Measurements from ENCODE around the gene CNTNAP2.

- TF ChIP-seq, protein P1, sequence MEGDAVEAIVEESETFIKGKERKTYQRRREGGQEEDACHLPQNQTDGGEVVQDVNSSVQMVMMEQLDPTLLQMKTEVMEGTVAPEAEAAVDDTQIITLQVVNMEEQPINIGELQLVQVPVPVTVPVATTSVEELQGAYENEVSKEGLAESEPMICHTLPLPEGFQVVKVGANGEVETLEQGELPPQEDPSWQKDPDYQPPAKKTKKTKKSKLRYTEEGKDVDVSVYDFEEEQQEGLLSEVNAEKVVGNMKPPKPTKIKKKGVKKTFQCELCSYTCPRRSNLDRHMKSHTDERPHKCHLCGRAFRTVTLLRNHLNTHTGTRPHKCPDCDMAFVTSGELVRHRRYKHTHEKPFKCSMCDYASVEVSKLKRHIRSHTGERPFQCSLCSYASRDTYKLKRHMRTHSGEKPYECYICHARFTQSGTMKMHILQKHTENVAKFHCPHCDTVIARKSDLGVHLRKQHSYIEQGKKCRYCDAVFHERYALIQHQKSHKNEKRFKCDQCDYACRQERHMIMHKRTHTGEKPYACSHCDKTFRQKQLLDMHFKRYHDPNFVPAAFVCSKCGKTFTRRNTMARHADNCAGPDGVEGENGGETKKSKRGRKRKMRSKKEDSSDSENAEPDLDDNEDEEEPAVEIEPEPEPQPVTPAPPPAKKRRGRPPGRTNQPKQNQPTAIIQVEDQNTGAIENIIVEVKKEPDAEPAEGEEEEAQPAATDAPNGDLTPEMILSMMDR (IDR thresholded peaks at IDR 0.05; ENCODE audit: borderline replicate concordance, extremely low read depth, low read length, poor library complexity, severe bottlenecking), result no peak
- no peak for TF ChIP-seq EZH2 (IDR thresholded peaks at IDR 0.05; ENCODE audit: borderline replicate concordance, low read depth, low read length, severe bottlenecking)
Measured at GRCh38 chr7:148275359-148275890, 2158.8 kb downstream of the CNTNAP2 start.
